NCI-H2171 (cell line): ENCODE measurements around the gene MEI4.
A peak's percentile ranks its signal among the peaks of the same experiment; 100 is the strongest.
"Not testable (repeated sequence)": the region's sequence is repeated elsewhere in the genome, so short reads cannot be mapped to it uniquely, and the experiment has no call there.

ENCODE experiments used
- DNase-seq: peaks from one replicate; lab custom pipeline; 2025; lab: John Stamatoyannopoulos, UW

The MEI4 gene

DNA sequence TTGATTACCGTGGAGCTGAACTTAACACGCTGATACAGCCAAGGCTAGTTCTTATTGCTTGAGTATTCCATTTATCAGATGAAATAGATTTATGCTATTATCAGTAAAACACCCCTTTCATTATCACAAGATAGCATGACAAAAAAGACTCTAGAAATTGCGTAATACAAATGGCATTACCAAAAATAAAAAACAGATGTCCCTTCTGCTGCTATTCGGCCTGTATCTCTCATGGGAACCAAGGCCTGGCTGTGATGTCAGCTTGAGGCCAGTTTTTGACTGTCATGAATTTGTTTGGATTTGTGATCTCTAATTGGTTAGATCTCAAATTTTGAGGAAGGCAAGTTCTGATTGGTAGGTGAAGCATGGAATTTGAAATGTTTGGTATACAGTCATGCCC is 25.2 kb downstream of the MEI4 start:
- DNase-seq: no peak

DNA sequence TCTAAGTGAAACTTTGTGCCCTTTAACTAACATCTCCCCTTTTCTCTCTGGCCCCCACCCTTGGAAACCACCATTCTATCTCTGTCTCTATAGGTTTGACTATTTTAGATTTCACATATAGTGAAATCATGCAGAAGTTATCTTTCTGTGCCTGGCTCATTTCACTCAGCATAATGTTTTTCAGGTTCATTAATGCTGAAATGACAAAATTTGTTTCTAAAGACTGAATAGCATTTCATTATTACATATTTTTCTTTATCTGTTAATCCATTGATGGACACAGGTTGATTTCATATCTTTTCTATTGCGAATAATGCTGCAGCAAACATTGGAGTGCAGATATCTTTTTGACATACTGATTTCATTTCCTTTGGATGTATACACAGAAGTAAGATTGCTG is 30.7 kb downstream of the MEI4 start:
- no peak for DNase-seq

DNA sequence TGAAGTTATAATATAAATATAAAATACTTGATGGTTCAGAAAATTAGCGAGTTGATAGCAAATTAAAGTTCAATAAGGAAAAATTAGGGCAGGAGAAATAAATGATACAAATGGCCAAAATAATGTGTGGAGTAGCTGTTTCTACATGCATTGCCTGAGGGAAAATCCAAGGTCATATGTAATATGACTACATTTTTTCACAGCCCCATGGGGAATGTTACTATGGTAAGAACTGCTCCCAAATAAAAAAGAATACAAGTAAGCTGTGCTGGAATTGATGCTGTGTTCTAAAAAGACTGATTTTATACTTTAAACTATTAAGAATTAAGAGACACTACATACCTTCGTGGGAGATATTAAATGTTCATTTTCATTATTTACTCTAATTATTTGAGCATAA is 34.1 kb downstream of the MEI4 start:
- DNase-seq: no peak

DNA sequence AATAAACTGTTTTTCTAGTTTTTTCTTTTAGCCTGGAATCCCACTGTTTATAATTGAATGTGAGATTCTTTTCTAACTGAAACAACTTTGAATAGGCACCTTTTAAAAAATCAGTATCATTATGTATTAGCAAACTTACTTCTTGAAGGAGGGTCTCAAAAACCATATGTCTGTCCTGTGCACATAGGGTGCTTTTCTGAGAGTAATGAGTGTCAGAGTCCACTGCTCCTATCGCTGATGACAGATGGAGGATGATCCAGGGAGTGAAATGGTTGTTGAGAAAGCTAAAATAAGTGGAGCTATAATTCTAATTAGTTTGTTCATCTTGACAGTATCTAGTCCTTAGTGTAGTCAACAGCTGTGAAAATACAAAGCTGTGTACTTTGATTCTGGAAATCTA is 35.8 kb downstream of the MEI4 start:
- DNase-seq: no peak

DNA sequence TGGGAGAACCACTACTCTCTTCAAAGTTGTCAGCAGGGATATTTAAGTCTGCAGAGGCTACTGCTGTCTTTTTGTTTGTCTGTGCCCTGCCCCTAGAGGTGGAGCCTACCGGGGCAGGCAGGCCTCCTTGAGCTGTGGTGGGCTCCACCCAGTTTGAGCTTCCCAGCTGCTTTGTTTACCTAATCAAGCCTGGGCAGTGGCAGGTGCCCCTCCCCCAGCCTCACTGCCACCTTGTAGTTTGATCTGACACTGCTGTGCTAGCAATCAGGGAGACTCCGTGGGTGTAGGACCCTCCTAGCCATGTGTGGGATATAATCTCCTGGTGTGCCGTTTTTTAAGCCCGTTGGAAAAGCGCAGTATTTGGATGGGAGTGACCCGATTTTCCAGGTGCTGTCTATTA is 47.3 kb downstream of the MEI4 start:
- not testable (repeated sequence) for DNase-seq

DNA sequence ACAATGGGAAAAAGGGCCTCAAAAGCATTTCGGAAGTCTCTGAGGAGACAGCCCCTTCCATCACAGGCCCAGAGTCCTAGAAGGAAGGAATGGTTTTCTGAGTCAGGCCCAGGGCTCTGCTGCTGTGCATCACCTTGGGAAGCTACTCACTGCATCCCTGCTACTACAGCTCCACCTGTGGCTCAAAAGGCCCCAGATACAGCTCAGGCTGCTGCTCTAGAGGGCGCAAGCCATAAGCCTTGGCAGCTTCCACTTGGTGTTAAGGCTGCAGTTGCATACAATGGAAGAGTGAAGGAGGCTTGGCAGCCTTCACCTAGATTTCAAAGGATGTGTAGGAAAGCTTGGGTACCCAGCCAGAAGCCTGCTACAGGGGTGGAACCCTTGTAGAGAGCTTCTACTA is 54.8 kb downstream of the MEI4 start:
- DNase-seq: no peak

DNA sequence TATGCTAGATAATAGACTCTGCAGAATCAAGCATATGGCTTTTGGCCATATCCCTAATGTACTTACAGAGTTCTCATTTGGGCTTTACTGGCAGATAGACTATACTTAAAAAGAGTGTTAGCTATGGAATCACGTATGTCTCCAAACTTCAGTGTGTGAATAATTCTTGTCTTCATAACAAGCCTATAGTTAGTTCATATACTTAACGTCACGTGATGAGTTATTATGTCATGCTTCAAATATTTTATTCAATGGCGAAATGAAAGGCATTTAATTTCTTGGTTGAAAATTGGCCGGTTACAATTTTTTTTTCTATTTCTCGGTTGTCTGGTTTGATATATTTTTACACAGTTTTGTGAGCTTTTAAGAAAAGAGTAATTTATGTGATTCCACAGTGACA is 62.7 kb downstream of the MEI4 start:
- DNase-seq: no peak

DNA sequence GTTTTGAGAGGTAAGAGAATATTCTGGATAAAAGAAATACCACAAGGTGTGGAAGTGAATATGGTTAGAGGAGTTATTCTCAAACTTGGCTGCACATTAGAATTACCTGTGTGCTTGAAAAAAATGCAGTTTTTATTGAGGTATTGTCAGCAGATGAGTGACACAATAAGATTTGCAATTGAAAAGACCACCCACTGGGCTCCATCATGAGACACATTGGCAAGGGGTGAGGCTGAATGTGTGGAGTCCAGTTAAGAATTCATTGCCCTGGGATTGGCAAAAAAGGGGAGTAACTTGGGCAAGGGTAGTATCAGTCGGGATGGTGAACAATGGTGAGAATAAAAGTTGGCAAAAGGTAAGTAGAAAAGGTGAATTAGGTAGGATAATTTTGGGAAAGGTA is 63.5 kb downstream of the MEI4 start:
- no peak for DNase-seq

DNA sequence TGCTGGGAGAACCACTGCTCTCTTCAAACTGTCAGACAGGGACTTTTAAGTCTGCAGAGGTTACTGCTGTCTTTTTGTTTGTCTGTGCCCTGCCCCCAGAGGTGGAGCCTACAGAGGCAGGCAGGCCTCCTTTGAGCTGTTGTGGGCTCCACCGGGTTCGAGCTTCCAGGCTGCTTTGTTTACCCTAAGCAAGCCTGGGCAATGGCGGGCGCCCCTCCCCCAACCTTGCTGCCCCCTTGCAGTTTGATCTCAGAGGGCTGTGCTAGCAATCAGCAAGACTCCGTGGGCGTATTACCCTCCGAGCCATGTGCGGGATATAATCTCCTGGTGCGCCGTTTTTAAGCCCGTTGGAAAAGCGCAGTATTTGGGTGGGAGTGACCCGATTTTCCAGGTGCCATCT is 83.2 kb downstream of the MEI4 start:
- not testable (repeated sequence) for DNase-seq

DNA sequence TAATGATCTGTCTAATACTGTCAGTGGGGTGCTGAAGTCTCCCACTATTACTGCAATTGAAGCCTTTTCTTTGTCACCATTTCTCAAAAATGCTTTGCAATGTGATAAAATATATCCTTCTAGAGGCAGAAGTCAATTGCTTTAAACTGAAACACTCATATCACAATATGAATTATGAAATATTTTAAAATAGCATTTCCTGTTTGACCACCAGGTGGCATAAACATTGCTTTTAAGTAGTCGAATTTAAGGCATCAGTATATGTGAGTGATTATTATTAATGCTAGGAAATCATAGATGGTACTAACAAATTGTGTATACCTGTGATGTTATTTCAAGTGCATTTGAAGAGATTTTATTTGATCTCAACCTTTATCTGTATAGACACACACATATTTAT is 87.5 kb downstream of the MEI4 start:
- DNase-seq: peak; percentile 1

DNA sequence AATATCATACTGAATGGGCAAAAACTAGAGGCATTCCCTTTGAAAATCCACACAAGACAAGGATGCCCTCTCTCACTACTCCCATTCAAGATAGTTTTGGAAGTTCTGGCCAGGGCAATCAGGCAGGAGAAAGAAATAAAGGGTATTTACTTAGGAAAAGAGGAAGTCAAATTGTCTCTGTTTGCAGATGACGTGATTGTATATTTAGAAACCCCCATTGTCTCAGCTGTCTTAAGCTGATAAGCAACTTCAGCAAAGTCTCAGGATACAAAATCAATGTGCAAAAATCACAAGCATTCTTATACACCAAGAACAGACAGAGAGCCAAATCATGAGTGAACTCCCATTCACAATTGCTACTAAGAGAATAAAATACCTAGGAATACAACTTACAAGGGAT is 99.3 kb downstream of the MEI4 start:
- not testable (repeated sequence) for DNase-seq

DNA sequence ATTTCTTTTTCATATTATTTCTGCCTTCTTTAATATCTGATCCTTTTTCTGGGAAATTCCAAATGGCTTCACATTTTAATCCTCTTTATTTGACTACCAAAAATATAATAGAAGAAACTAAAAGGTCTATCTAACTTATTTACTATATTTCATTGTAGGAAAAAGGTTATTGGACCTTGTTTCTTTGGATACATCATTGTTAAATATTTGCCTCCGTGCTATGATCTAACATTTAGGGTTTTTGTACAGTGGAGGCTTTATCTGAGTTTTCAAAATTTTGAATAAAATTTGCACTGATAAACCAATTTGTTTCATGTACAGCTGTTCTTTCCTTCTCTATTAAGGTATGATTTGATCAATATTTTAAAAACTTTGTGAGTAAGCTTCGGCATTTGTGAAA is 109.5 kb downstream of the MEI4 start:
- DNase-seq: no peak

DNA sequence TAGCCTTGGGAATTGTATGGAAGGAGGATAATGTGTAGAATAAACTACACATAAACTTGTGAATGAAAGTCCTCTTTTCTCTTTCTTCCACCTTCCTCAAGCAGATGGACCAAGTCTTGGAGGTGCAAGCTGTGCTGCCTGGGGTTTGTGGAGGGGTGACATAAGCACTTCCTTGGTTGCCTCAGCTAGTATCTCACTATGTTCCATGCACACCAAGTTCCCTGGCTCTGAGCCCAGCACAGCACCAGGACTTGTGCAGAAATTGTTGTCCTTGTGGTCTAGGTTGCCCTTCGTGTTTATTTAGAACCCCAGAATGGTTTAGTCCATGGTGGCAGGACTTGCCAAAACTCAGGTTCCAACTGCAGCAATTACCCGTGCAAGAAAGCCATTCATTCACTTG is 110.3 kb downstream of the MEI4 start:
- DNase-seq: no peak

DNA sequence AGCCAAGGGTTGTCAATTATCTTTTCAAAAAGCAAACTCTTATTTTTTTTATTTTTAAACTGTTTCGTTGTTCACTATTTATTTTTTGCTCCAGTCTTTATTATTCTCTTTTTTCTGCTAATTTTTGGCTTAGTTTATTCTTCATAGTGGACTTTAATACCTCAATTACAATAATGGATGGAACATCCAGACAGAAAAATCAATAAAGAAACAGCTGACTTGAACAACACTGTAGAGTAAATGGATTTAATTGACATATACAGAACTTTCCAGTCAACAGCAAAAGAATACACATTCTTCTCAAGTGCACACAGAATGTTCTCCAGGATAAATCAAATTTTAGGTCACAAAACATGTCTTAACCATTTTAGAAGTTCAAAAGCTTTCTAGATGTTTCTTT is 111.5 kb downstream of the MEI4 start:
- no peak for DNase-seq

DNA sequence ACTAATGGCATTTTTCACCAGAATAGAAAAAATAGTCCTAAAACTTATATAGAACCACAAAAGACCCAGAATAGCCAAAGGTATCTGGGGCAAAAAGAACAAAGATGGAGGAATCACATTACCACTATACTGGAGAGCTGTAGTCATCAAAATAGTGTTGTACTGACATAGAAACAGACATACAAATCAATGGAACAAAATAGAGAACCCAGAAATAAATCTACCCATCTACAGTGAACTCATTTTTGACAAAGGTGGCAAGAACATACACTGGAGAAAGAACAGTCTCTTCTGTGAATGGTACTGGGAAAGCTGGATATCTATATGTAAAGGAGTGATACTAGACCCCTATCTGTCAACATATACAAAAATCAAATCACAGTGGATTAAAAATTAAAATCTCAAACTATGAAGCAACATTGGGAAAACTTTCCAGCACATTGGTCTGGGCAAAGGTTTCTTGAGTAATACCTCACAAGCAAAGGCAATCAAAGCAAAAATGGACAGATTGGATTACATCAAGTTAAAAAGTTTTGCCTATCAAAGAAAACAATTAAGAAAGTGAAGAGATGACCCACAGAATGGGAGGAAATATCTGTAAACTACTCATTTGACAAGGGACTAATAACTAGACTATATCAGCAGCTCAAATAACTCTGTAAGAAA is 120.5 kb downstream of the MEI4 start:
- DNase-seq: no peak

DNA sequence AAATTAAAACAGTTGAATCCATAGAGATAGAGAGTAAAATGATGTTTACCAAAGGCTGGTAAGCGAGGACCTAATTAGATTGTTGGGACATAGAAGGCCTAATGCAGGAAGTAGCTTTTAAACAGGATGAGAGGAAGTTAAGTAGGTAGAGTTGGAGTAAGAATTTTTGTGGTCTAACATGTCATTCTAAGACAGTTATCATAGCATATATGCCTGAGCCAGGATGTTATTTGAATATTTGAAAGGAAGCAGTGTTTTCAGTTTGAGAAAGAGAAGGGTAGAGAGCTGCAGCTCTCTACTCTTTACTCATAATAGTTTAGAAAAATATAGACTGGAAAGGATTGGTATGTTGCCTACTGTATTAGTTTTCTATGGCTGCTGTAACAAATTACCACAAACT is 121.6 kb downstream of the MEI4 start:
- no peak for DNase-seq

DNA sequence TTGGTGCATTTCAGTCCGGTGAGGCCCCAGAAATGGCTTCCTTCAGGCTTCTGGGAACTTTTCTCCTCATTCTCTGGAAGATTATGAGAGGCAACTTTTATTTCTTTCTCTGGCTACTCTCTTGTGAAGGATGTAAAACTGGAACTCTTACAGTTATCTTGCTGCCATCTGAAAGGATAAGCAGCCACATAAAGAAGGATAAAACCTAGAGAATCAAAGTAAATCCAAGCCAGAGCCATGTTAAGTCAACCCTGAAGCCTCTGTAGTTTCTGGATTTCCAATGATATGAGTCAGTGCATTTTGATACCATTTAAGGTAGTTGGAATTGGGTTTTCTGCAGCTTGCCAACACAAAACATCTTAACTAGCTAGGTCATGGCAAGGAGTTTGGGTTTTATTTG is 123.6 kb downstream of the MEI4 start:
- no peak for DNase-seq

DNA sequence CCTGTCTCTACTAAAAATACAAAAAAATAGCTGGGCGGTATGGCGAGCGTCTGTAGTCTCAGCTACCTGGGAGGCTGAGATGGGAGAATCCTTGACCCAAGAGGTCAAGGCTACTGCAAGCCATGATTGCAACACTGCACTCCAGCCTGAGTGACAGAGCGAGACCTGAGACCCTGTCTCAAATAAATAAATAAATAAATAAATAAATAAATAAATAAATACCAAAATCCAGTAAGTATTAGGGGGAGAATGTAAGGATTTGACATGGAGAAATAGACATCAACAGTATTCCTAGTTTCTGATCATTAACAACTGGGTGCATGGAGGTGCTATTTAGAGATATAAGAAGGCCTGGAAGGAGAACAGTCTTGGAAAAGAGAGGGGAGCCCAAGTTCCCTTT is 125.7 kb downstream of the MEI4 start:
- no peak for DNase-seq

DNA sequence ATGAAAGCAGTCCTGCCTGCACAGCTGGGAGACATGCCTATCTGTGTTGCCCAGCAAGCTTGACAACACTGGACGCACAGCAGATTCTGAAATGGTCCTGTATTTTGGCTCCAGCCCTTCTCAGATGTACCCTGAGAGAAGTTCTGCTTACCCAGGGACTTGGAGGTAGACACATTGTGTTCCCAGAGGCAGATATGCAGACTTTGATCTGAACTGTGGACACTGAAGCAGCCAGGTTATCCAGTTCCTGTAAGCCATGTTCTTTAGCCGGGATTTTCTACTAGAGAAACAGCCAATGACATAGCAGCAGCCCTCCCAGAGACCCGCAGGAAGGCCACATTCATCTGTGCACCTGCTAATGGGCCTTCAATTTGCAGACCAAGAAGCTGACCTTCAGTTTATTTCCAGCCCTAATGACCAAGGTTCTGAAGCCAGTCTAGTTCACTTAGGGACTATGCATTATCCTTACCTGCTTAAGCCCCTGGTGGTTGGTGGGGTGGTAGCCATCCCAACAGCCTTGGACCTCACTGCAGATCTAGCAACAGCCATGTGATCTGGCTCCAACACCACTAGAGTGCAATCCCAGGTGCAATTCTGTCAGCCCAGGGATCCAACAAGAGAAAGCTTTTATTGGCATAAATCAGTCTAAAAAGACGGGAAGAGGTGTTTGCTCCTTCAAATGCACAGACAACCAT is 134.2 kb downstream of the MEI4 start:
- DNase-seq: no peak

DNA sequence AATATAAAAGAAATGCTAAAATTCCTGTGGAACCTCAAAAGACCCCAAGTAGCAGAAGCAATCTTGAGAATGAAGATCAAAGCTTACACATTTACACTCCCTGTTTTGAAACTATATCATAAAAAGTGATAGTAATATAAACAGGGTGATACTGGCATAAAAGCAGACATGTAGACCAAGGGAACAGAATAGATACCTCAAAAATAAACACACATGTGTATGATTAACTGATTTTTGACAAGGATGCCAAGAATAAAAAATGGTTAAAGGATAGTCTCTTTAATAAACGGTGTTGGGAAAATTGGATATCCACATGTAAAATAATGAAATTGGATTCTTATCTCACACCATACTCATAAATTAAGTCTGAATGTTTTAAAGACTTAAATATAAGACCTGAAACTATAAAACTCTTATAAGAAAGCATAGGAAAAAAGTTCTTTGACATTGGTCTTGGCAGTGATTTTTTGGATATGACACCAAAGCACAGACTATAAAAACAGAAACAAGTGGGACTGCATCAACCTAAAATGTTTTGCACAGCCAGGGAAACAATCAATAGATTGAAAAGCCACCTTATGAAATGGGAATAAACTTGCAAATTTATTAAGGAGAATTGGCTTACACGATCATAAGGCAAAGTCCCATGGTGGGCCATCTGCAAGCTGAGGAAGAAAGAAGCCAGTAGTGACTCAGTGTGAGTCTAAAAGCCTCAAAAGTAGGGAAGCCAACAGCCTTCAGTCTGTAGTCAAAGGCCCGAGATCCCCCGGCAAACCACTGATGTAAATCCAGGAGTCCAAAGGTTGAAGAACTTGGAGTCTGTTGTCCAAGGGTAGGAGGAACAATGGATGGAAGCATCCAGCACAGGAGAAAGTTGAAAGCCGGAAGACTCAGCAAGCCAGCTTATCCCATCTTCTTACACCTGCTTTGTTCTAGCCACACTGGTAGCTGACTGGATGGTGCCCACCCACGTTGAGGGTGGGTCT is 144.3 kb downstream of the MEI4 start:
- no peak for DNase-seq

DNA sequence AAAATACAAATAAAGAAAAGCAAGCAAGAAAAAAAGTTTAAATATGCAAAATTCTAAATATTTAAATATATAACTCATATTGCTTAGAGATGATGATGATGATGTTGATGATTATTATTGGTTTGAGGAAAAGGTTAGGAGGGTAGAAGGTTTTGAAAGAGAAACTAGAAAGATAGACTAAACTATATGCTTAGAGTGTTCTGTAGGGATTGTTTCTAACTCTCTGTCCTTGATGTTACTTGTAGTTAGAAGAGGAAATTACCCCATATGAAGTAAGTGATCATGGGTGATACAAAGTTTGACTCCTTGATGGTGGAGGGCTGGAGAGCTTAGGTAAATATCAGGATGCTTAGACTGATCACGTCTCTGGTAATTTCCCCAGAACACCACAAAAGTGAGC is 159.5 kb downstream of the MEI4 start:
- DNase-seq: no peak

DNA sequence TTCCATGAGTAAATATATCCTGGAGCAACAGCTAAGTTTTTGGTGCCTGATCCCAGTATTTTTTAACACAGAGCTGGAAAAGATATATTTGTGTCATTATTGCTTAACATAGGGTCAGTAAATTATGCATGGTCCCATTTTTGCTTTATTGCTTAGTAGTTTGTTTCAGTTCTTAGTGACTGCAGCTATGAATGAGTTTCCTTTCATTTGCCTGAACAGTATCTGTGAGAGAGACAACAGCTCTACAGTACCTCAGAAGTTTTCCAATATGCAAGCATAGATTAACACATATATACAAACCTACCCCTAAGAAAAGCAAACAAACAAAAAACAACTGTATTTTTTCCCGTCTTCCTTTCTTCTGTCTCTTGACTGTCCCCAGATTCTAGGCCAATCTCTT is 160.3 kb downstream of the MEI4 start:
- DNase-seq: no peak

DNA sequence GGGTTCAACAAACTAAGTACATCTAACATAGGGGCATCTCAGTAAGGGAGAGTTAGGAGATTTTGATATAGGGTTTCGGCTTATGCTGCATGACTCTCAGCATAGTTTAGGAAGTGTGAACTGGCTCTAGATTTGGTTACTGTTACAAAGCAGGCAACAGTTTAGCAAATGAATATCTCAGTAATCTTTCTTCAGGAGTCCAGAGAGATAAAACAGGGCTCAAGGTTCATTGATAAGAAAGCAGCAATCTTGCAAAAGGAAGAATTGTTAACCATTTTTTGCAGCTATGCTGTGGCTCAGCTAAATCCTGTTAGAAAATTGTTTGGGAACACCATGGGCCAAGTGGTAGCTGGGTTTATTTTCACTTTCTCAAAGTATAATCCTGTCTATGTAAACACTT is 161.3 kb downstream of the MEI4 start:
- DNase-seq: no peak
